ENCODE data around the gene CXCL17.

CXCL17 gene

DNA sequence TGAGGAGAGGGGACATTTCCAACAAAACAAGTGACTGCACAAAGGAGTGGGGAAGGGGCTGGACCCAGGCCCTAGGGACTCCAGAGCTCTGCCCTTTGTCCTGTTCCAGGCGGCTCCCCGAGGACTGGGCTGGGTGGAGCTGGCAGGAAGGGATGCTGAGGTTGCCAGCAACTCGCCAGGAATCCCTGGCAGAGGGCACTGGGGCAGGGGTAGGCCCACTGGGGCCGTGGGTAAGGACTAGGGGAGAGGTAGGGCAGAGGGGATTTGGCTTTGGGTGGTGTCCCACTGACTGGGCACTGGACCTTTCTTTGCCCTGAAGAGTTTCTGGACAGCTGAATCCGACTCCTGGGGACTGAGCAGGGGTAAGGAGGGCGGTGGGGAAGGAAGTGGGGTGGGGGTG lies 23.4 kb downstream of the CXCL17 start:
- TF ChIP-seq, protein P1, sequence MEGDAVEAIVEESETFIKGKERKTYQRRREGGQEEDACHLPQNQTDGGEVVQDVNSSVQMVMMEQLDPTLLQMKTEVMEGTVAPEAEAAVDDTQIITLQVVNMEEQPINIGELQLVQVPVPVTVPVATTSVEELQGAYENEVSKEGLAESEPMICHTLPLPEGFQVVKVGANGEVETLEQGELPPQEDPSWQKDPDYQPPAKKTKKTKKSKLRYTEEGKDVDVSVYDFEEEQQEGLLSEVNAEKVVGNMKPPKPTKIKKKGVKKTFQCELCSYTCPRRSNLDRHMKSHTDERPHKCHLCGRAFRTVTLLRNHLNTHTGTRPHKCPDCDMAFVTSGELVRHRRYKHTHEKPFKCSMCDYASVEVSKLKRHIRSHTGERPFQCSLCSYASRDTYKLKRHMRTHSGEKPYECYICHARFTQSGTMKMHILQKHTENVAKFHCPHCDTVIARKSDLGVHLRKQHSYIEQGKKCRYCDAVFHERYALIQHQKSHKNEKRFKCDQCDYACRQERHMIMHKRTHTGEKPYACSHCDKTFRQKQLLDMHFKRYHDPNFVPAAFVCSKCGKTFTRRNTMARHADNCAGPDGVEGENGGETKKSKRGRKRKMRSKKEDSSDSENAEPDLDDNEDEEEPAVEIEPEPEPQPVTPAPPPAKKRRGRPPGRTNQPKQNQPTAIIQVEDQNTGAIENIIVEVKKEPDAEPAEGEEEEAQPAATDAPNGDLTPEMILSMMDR (IDR thresholded peaks at IDR 0.05; ENCODE audit: low read length, missing control alignments), result no peak
- DNase-seq (ENCODE audit: low read depth), result no peak
- no peak overlapping the region for H3K4me3 ChIP-seq (replicated peaks; ENCODE audit: low read depth, low read length)

DNA sequence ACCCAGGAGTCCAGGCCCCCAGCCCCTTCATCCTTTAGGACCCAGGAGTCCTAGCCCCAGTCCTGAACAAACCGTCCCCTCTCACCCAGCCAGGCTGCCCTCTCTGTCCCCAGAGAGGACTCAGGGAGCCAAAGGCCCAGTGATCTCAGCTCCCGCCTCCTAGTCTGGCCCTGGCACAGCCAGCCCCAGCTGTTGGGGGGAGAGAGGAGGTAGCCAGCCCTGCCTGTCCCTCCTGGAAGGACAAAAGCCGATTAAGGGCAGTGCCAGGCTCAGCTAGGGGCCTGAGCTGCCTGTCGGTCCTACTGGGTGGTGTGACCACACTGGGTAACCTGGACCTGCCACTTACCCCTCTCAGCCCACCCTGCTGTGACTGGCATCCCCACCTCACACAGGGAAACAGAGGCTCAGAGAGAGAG lies 30.1 kb downstream of the CXCL17 start:
- no peak for DNase-seq (ENCODE audit: low read depth)

DNA sequence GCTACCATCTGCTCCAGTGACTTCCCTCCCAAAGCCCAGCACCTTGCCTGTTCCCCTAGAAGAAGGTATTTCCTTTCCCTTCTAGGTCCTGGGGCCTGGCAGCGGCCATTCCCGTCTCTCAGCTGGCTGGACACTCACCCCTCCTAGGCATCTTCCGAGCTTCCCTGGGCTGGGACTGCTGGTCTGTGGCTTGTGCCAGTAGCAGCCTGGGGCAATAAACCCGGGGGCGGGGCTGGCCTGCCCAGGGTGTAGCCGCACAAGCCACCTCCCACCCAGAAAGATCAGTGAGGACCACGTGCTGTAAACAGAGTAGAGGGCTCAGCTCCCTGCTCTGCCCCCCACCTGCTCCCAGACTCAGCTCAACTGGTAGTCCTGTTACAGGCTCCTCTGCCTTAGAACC lies 30.5 kb downstream of the CXCL17 start:
- DNase-seq (ENCODE audit: low read depth), result no peak
- no peak overlapping the region for H3K4me3 ChIP-seq (replicated peaks; ENCODE audit: low read depth, low read length)
- TF ChIP-seq, protein P1 (IDR thresholded peaks at IDR 0.05; ENCODE audit: low read length, missing control alignments), result no peak

More for the DNA sequence above, 30.1 kb downstream of the CXCL17 start:
- no peak overlapping the region for H3K4me3 ChIP-seq (replicated peaks; ENCODE audit: low read depth, low read length)
- TF ChIP-seq, protein P1 (IDR thresholded peaks at IDR 0.05; ENCODE audit: low read length, missing control alignments), result no peak

DNA sequence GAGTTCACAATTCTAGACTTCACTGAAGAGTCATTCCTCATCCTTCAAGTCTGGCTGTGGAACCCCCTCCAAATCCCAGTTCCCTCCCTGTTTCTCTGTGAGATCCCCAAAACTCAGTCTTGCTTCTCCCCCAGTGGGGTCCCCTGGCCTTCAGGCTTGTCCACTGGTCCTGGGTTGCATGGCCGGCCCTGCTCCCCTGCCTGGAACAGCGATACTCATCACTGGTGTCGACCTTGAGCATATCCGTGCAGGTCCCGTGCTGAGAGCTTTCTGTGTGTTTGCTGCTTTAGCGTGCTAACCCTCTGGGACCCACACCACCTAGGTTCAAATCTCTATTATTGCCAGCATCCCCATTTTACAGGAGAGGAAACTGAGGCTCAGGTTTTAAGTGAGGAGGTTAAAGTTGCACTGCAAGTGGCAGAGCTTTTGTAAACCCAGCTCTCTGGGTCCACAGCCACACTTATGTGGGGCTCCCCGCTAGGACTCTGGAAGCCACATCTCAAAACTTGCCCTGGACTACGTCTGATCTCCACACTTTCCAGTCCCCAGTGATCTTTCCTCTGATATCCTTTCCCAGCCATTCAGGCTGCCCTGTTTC lies 31.1 kb downstream of the CXCL17 start:
- no peak overlapping the region for H3K4me3 ChIP-seq (replicated peaks; ENCODE audit: low read depth, low read length)
- DNase-seq (ENCODE audit: low read depth), result no peak
- TF ChIP-seq, protein P1 (IDR thresholded peaks at IDR 0.05; ENCODE audit: low read length, missing control alignments), result no peak

DNA sequence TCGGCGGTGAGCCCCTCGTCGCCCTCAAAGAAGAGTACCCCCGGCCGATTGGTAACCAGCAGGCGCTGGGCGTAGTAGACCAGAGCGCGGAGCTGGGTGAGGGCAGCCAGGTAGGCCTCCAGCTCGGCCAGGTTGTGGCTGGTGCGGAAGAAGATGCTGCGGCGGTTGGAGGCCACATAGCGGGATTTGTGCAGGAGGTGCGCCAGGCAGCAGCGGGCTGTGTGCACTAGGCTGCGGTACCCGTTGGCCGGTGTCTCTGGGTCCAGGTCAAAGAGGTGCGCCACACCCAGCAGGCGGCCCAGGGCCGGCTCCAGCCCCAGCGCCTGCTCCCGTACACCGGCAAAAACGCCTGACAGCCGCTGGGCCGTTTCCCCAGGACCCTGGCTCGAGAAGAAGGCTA lies 32.4 kb downstream of the CXCL17 start:
- no peak for DNase-seq (ENCODE audit: low read depth)
- no peak overlapping the region for H3K4me3 ChIP-seq (replicated peaks; ENCODE audit: low read depth, low read length)
- TF ChIP-seq, protein P1 (IDR thresholded peaks at IDR 0.05; ENCODE audit: low read length, missing control alignments), result no peak

DNA sequence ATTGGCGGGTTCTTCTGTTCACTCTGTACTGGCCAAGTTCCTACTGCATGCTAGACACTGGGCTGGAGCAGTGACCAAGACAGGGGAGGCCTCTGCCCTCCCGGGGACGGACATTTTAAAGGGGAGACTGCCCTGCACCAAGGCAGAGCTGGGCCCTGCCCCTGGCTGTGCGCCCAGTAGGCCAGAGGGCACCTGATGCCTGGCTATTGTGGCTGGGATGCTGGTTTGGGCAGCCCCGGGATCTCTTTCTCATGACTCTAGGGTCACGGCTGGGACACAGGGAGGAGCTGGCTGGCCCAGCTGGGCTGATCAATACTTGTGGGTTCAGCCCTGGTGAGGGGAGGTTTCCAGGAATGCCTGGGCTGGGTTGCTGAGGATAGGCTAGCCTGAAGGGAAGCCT lies 33.3 kb downstream of the CXCL17 start:
- TF ChIP-seq, protein P1 (IDR thresholded peaks at IDR 0.05; ENCODE audit: low read length, missing control alignments), result no peak
- DNase-seq (ENCODE audit: low read depth), result no peak
- H3K4me3 ChIP-seq (replicated peaks; ENCODE audit: low read depth, low read length), result no peak overlapping the region

DNA sequence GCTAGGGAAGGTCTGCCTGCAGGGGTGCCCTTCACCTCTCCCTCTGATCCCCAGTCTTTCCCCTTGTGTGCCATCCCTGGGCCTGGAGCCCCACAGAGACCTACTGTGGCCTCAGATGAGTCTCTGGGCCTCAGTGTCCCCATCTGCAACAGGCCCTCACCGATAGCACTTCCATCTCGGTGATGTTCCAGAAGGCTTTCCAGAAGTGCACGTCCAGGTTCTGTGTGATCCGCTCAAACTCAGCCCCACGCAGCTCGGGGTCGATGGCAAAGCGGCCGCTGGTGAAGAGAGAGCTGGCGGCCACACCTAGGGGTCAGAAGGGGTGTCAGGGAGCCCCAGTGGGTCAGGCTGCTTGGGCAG lies 35.0 kb downstream of the CXCL17 start:
- DNase-seq (ENCODE audit: low read depth), result no peak
- no peak overlapping the region for H3K4me3 ChIP-seq (replicated peaks; ENCODE audit: low read depth, low read length)
- TF ChIP-seq, protein P1 (IDR thresholded peaks at IDR 0.05; ENCODE audit: low read length, missing control alignments), result no peak
